D721Med (cell line): ENCODE data around the gene CHPF.

ENCODE experiments used
- DNase-seq: peaks from one replicate; pipeline ENCODE4 v3.0.0; 2011; ENCODE audit warnings: low spot score; ENCODE audit not compliant: insufficient read length
- FAIRE-seq: peaks from 2 replicates; lab custom pipeline; 2011; peaks lifted over from hg19 to GRCh38; lab: Jason Lieb, UNC
- CTCF ChIP-seq: IDR thresholded peaks from 2 replicates; pipeline ENCODE4 v1.5.1; 2012; ENCODE audit warnings: mild to moderate bottlenecking, control low read depth; ENCODE audit not compliant: insufficient read depth; ENCODE audit errors: missing control alignments

The CHPF gene

GRCh38 chr2:219543596-219544358, at the start of gene CHPF, which contains the start of gene TMEM198:
Gene CHPF (minus strand): TSS chr2:219543809. CDS start chr2:219543538, 271 bp downstream.
Gene TMEM198 (plus strand): TSS chr2:219544028. CDS start chr2:219544728, 700 bp downstream.
- DNase-seq (peak; percentile 99), FAIRE-seq (no peak)
- TF ChIP-seq CTCF: no peak

- DNase-seq: no peak
- FAIRE-seq: no peak
- no peak for TF ChIP-seq CTCF
Observed at GRCh38 chr2:219593154-219593553, 49.5 kb upstream of the CHPF start.

GRCh38 chr2:219592736-219593135, 49.1 kb upstream of the CHPF start:
- no peak for DNase-seq
- TF ChIP-seq CTCF: no peak
- FAIRE-seq: no peak

- FAIRE-seq (no peak), DNase-seq (no peak)
- TF ChIP-seq CTCF: no peak
Observed at GRCh38 chr2:219591091-219591490, 47.5 kb upstream of the CHPF start.

GRCh38 chr2:219581346-219581745, 37.7 kb upstream of the CHPF start:
- FAIRE-seq (no peak), DNase-seq (no peak)
- TF ChIP-seq CTCF: no peak

- TF ChIP-seq CTCF: no peak
- FAIRE-seq (no peak), DNase-seq (no peak)
Observed at GRCh38 chr2:219578811-219579613, 35.4 kb upstream of the CHPF start.
